Activated CD8-positive, alpha-beta memory T cell treated with anti-CD3 and anti-CD28 coated beads for 4 hours (primary cell): Measurements from ENCODE around the gene ROR2.

ENCODE experiments used
- DNase-seq, 2 donors: peaks; one replicate each; pipeline ENCODE4 v3.0.0-alpha.2; 2020; ENCODE audit warnings: low read depth in 2 of 2

The ROR2 gene

GRCh38 chr9:91771864-91772263, 178.2 kb downstream of the ROR2 start:
- DNase-seq: no peak

GRCh38 chr9:91771027-91771426, 179.0 kb downstream of the ROR2 start:
- no peak for DNase-seq

- no peak for DNase-seq
Observed at GRCh38 chr9:91770229-91770628, 179.8 kb downstream of the ROR2 start.

GRCh38 chr9:91768977-91769916, 180.8 kb downstream of the ROR2 start:
- DNase-seq: no peak

- no peak for DNase-seq
Observed at GRCh38 chr9:91768507-91768906, 181.5 kb downstream of the ROR2 start.

GRCh38 chr9:91766315-91767069, 183.5 kb downstream of the ROR2 start:
- DNase-seq: no peak

GRCh38 chr9:91765296-91765695, 184.7 kb downstream of the ROR2 start:
- no peak for DNase-seq

GRCh38 chr9:91764661-91765060, 185.4 kb downstream of the ROR2 start:
- DNase-seq: no peak

- DNase-seq: no peak
Observed at GRCh38 chr9:91761362-91761761, 188.7 kb downstream of the ROR2 start.

- no peak for DNase-seq
Observed at GRCh38 chr9:91760906-91761305, 189.1 kb downstream of the ROR2 start.

- DNase-seq: no peak
Observed at GRCh38 chr9:91758491-91758981, 191.5 kb downstream of the ROR2 start.

GRCh38 chr9:91757782-91758181, 192.2 kb downstream of the ROR2 start:
- DNase-seq: no peak

- DNase-seq: no peak
Observed at GRCh38 chr9:91756510-91756780, 193.6 kb downstream of the ROR2 start.

- no peak for DNase-seq
Observed at GRCh38 chr9:91755761-91756509, 194.1 kb downstream of the ROR2 start.

GRCh38 chr9:91753711-91754110, 196.3 kb downstream of the ROR2 start:
- no peak for DNase-seq

- no peak for DNase-seq
Observed at GRCh38 chr9:91751922-91752321, 198.1 kb downstream of the ROR2 start.

GRCh38 chr9:91750343-91750742, 199.7 kb downstream of the ROR2 start:
- no peak for DNase-seq

- DNase-seq: no peak
Observed at GRCh38 chr9:91746904-91747303, 203.1 kb downstream of the ROR2 start.

GRCh38 chr9:91746357-91746756, 203.7 kb downstream of the ROR2 start:
- DNase-seq: no peak

GRCh38 chr9:91744114-91744513, 205.9 kb downstream of the ROR2 start:
- no peak for DNase-seq

- no peak for DNase-seq
Observed at GRCh38 chr9:91741522-91741921, 208.5 kb downstream of the ROR2 start.

- no peak for DNase-seq
Observed at GRCh38 chr9:91740701-91741100, 209.3 kb downstream of the ROR2 start.
